DOHH2 (cell line): ENCODE results near the gene TOX4.

Source experiments
- EZH2phosphoT487 ChIP-seq: fragments of 200-600 bp; sonication (generic); IDR thresholded peaks from 2 replicates; pipeline ENCODE4 v1.6.1; 2017; ENCODE audit warnings: borderline replicate concordance, mild to moderate bottlenecking, antibody characterized with exemption, low read length, moderate library complexity, mixed read lengths
- TF ChIP-seq, protein P1 (sequence below): fragments of 200-600 bp; sonication (generic); IDR thresholded peaks from one replicate; pipeline ENCODE4 v1.5.1; 2014; ENCODE audit warnings: antibody characterized with exemption, mild to moderate bottlenecking, low read depth, low read length; ENCODE audit not compliant: poor library complexity, severe bottlenecking

DNA sequence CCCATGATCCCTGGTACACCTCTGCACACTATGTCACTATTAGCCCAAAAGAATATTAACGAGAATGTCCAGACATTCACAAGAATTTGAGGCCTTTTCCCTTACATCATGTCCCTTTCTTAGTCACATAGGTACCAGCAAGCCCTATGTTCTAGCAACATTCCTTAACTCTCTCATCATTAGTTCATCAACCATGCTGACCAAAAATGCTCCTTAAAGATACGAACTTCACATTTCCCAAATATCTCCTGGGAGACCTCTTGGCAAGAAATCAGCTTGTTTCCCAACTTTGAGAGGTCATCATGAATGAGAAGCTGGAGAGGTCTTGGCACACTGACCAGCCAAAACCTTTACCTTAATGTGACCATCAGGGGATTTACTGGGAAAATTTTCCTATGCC lies 44.5 kb downstream of the TOX4 start:
- TF ChIP-seq, protein P1, sequence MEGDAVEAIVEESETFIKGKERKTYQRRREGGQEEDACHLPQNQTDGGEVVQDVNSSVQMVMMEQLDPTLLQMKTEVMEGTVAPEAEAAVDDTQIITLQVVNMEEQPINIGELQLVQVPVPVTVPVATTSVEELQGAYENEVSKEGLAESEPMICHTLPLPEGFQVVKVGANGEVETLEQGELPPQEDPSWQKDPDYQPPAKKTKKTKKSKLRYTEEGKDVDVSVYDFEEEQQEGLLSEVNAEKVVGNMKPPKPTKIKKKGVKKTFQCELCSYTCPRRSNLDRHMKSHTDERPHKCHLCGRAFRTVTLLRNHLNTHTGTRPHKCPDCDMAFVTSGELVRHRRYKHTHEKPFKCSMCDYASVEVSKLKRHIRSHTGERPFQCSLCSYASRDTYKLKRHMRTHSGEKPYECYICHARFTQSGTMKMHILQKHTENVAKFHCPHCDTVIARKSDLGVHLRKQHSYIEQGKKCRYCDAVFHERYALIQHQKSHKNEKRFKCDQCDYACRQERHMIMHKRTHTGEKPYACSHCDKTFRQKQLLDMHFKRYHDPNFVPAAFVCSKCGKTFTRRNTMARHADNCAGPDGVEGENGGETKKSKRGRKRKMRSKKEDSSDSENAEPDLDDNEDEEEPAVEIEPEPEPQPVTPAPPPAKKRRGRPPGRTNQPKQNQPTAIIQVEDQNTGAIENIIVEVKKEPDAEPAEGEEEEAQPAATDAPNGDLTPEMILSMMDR, result no peak
- TF ChIP-seq EZH2phosphoT487, result no peak
